Hippocampal formation (tissue), 2 donors: Measurements from ENCODE around the gene STOM.

ENCODE experiments used
- DNase-seq, 2 donors: peaks; one replicate each; lab custom pipeline; 2025; lab: John Stamatoyannopoulos, UW

Gene STOM

GRCh38 chr9:121348221-121348620 lies 21.8 kb downstream of the STOM start:
- no peak for DNase-seq

GRCh38 chr9:121345070-121345469 lies 25.0 kb downstream of the STOM start:
- DNase-seq: no peak

- DNase-seq: no peak
Measured at GRCh38 chr9:121344184-121344583, 25.9 kb downstream of the STOM start.

- DNase-seq: no peak
Measured at GRCh38 chr9:121340676-121341392, 29.2 kb downstream of the STOM start.

- no peak for DNase-seq
Measured at GRCh38 chr9:121339437-121339836, 30.6 kb downstream of the STOM start.

GRCh38 chr9:121336665-121337064 lies 33.4 kb downstream of the STOM start:
- no peak for DNase-seq

GRCh38 chr9:121333950-121334773 lies 35.9 kb downstream of the STOM start:
- DNase-seq: no peak

- DNase-seq: no peak
Measured at GRCh38 chr9:121331992-121332685, 37.9 kb downstream of the STOM start.

- no peak for DNase-seq
Measured at GRCh38 chr9:121331549-121331948, 38.5 kb downstream of the STOM start.

- DNase-seq: no peak
Measured at GRCh38 chr9:121328876-121329681, 41.0 kb downstream of the STOM start.

- no peak for DNase-seq
Measured at GRCh38 chr9:121328476-121328875, 41.6 kb downstream of the STOM start.

- no peak for DNase-seq
Measured at GRCh38 chr9:121326901-121327613, 43.0 kb downstream of the STOM start.

GRCh38 chr9:121326130-121326838 lies 43.8 kb downstream of the STOM start:
- peak in 1 of 2 donors; percentile 27 for DNase-seq

GRCh38 chr9:121325387-121325786 lies 44.7 kb downstream of the STOM start:
- DNase-seq: no peak

- DNase-seq: no peak
Measured at GRCh38 chr9:121324755-121325154, 45.3 kb downstream of the STOM start.

- no peak for DNase-seq
Measured at GRCh38 chr9:121324316-121324715, 45.7 kb downstream of the STOM start.

- DNase-seq: no peak
Measured at GRCh38 chr9:121323449-121324151, 46.5 kb downstream of the STOM start.

GRCh38 chr9:121322737-121323448 lies 47.2 kb downstream of the STOM start:
- DNase-seq: no peak

GRCh38 chr9:121322037-121322736 lies 47.9 kb downstream of the STOM start:
- no peak for DNase-seq
